Measurements from ENCODE around the gene SURF1. TPM values are rescaled to one million over a fixed set of nuclear protein-coding genes. Genes with fewer than 3 reads are reported as not detected.

The SURF1 gene
- total and polyA plus RNA-seq, 3 donors from 2014 or later = 51.4 to 71.0 (median 58.9) TPM

DNA sequence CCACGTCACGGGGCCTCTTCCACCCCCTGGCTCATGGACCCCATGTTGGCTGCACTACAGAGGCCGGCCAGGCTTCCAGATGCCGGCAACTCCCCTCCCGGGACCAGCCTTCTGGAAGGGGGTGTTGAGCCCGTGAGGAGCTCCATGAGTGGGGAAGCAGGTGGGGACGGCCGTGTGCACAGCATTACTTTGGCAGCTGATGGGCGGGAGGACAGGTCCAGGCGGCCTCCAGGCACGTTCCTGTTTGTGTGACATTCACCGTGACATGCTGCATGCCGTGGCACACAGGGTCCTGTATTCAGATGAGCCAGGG, 52.2 kb downstream of the SURF1 start:
- H3K4me1 ChIP-seq = no peaks in the 10 kb centered on the region
- intact Hi-C loops (cut with DNase I; ENCODE audit: low total_unique reads) = no loop called here
- 63 to 81% methylated on average over 9 to 13 of the region's 13 CpGs for WGBS, 2 donors
- H3K4me3 ChIP-seq = no peak overlapping the region
- TF ChIP-seq, protein P1, sequence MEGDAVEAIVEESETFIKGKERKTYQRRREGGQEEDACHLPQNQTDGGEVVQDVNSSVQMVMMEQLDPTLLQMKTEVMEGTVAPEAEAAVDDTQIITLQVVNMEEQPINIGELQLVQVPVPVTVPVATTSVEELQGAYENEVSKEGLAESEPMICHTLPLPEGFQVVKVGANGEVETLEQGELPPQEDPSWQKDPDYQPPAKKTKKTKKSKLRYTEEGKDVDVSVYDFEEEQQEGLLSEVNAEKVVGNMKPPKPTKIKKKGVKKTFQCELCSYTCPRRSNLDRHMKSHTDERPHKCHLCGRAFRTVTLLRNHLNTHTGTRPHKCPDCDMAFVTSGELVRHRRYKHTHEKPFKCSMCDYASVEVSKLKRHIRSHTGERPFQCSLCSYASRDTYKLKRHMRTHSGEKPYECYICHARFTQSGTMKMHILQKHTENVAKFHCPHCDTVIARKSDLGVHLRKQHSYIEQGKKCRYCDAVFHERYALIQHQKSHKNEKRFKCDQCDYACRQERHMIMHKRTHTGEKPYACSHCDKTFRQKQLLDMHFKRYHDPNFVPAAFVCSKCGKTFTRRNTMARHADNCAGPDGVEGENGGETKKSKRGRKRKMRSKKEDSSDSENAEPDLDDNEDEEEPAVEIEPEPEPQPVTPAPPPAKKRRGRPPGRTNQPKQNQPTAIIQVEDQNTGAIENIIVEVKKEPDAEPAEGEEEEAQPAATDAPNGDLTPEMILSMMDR (IDR thresholded peaks at IDR 0.05) = no peak
- TF ChIP-seq POLR2A (IDR thresholded peaks at IDR 0.05) = no peak
- no peaks in the 10 kb centered on the region for H3K36me3 ChIP-seq (ENCODE audit: low read depth, missing control alignments)
- no peak for DNase-seq
- H3K27ac ChIP-seq = no peak overlapping the region
- H3K27me3 ChIP-seq = no peaks in the 10 kb centered on the region
- no peaks in the 10 kb centered on the region for H3K9me3 ChIP-seq

DNA sequence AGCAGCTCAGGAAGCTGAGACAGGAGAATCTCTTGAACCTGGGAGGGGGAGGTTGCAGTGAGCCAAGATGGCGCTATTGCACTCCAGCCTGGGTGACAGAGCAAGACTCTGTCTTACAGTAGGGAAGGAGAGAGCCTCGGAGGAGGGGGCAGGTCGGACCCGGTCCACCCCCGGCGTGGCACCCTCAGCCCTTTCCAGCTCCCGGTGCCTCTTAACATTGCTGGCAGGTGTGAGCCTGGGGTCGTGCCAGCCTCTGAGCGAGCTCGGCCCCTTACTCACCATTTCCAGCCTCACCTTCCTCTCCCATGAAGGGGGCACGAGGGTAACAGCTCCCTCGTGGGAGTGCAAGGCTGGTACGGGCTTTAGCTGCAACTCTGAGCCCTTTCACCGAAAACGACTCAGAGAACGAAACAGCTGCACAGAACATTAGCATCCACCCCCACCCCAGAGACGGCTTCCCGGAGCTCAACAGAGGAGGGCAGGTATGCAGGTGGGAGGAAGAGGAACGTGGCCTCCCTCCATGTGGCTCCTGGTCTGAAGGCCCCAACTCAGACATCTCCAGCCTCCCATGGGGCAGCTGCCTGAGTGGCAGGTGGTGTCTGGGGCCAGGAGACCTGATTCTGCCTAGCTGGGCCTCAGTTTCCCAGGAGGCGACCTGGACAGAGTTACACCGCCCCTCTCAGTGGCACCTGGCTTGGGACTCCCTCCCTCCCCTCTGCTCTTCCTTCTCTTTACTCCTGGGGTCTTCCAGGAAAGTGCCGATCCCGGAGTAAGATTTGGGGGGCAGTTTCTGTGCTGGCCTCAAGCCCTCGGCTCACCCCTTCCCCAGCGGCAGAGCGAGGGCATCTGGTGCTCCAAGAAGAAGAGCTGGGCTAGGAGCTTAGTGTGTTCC, 52.8 kb downstream of the SURF1 start:
- 75 to 76% methylated on average over 19 to 26 of the region's 26 CpGs for WGBS, 2 donors
- Histone ChIP-seq H3K27me3 (no peaks in the 10 kb centered on the region), H3K9me3 (no peaks in the 10 kb centered on the region), H3K27ac (no peak overlapping the region), H3K36me3 (ENCODE audit: low read depth, missing control alignments) (no peaks in the 10 kb centered on the region), H3K4me3 (no peak overlapping the region), H3K4me1 (no peaks in the 10 kb centered on the region)
- no peak for DNase-seq
- TF ChIP-seq, protein P1 (IDR thresholded peaks at IDR 0.05) = no peak
- TF ChIP-seq POLR2A (IDR thresholded peaks at IDR 0.05) = no peak
- intact Hi-C loops (cut with DNase I; ENCODE audit: low total_unique reads) = no loop called here

Small RNA genes lying within 50 kb of the gene (small RNA-seq; reads per million reads assigned to genes)
- gene RF00019 = 0 reads per million in 2 donors
- 0 reads per million in 2 donors for gene SNORD24
- 0 reads per million in 2 donors for gene SNORD36A
- 0 reads per million in 2 donors for gene SNORD36B
- 0 reads per million in 2 donors for gene SNORD36C

Other genes starting within 250 kb of the SURF1 start
- gene RALGDS, start 235.2 kb downstream of the SURF1 start, total RNA-seq = 10 to 100 TPM; 32.5 to 42.4 TPM
- 23.0 TPM for gene RALGDS, start 235.2 kb downstream of the SURF1 start, polyA plus RNA-seq (ENCODE audit: insufficient read depth, low read depth, low replicate concordance)
- gene GBGT1, start 192.6 kb downstream of the SURF1 start, total RNA-seq = 10 to 100 TPM in 1 of 2 donors, 1 to 10 TPM in 1; 5.6 to 11.2 TPM
- gene GBGT1, start 192.6 kb downstream of the SURF1 start, polyA plus RNA-seq (ENCODE audit: insufficient read depth, low read depth, low replicate concordance) = 4.0 TPM
- gene OBP2B, start 147.2 kb downstream of the SURF1 start, total RNA-seq = 10 to 100 TPM; 34.0 to 53.0 TPM
- gene OBP2B, start 147.2 kb downstream of the SURF1 start, polyA plus RNA-seq (ENCODE audit: insufficient read depth, low read depth, low replicate concordance) = 35.1 TPM
- gene ABO, start 81.3 kb downstream of the SURF1 start, total RNA-seq = 10 to 100 TPM; 25.6 to 31.1 TPM
- gene ABO, start 81.3 kb downstream of the SURF1 start, polyA plus RNA-seq (ENCODE audit: insufficient read depth, low read depth, low replicate concordance) = 10.4 TPM
- 10 to 100 TPM; 28.5 to 36.0 TPM for gene SURF6, start 20.3 kb downstream of the SURF1 start, total RNA-seq
- gene SURF6, start 20.3 kb downstream of the SURF1 start, polyA plus RNA-seq (ENCODE audit: insufficient read depth, low read depth, low replicate concordance) = 19.8 TPM
- 10 to 100 TPM; 25.9 to 29.3 TPM for gene MED22, start 8.4 kb downstream of the SURF1 start, total RNA-seq
- 20.2 TPM for gene MED22, start 8.4 kb downstream of the SURF1 start, polyA plus RNA-seq (ENCODE audit: insufficient read depth, low read depth, low replicate concordance)
- gene RPL7A, start 8.3 kb downstream of the SURF1 start, total RNA-seq = 1,000 to 10,000 TPM in 1 of 2 donors, 100 to 1,000 TPM in 1; 856 to 1,453 TPM
- 1,924 TPM for gene RPL7A, start 8.3 kb downstream of the SURF1 start, polyA plus RNA-seq (ENCODE audit: insufficient read depth, low read depth, low replicate concordance)
- 100 to 1,000 TPM; 103 to 121 TPM for gene SURF2, start 63 bp upstream of the SURF1 start, total RNA-seq
- 160 TPM for gene SURF2, start 63 bp upstream of the SURF1 start, polyA plus RNA-seq (ENCODE audit: insufficient read depth, low read depth, low replicate concordance)
- gene SURF4, start 19.6 kb upstream of the SURF1 start, total RNA-seq = 100 to 1,000 TPM; 150 to 151 TPM
- gene SURF4, start 19.6 kb upstream of the SURF1 start, polyA plus RNA-seq (ENCODE audit: insufficient read depth, low read depth, low replicate concordance) = 163 TPM
- gene STKLD1, start 19.9 kb upstream of the SURF1 start, total RNA-seq = 10 to 100 TPM in 1 of 2 donors, 1 to 10 TPM in 1; 8.4 to 20.9 TPM
- gene STKLD1, start 19.9 kb upstream of the SURF1 start, polyA plus RNA-seq (ENCODE audit: insufficient read depth, low read depth, low replicate concordance) = 33.1 TPM
- gene REXO4, start 61.5 kb upstream of the SURF1 start, total RNA-seq = 10 to 100 TPM; 31.4 to 31.5 TPM
- 36.7 TPM for gene REXO4, start 61.5 kb upstream of the SURF1 start, polyA plus RNA-seq (ENCODE audit: insufficient read depth, low read depth, low replicate concordance)
- gene ADAMTS13, start 65.9 kb upstream of the SURF1 start, total RNA-seq = 10 to 100 TPM; 15.4 to 21.2 TPM
- 15.6 TPM for gene ADAMTS13, start 65.9 kb upstream of the SURF1 start, polyA plus RNA-seq (ENCODE audit: insufficient read depth, low read depth, low replicate concordance)
- gene CACFD1, start 103.5 kb upstream of the SURF1 start, total RNA-seq = 10 to 100 TPM; 43.3 to 47.9 TPM
- 34.7 TPM for gene CACFD1, start 103.5 kb upstream of the SURF1 start, polyA plus RNA-seq (ENCODE audit: insufficient read depth, low read depth, low replicate concordance)
- 1 to 10 TPM; 2.6 to 3.5 TPM for gene SLC2A6, start 122.6 kb upstream of the SURF1 start, total RNA-seq
- 2.9 TPM for gene SLC2A6, start 122.6 kb upstream of the SURF1 start, polyA plus RNA-seq (ENCODE audit: insufficient read depth, low read depth, low replicate concordance)
- not detected for gene MYMK, start 168.5 kb upstream of the SURF1 start, total RNA-seq
- gene MYMK, start 168.5 kb upstream of the SURF1 start, polyA plus RNA-seq (ENCODE audit: insufficient read depth, low read depth, low replicate concordance) = 0.87 TPM
- 10 to 100 TPM in 1 of 2 donors, 1 to 10 TPM in 1; 9.4 to 11.1 TPM for gene ADAMTSL2, start 178.2 kb upstream of the SURF1 start, total RNA-seq
- 3.8 TPM for gene ADAMTSL2, start 178.2 kb upstream of the SURF1 start, polyA plus RNA-seq (ENCODE audit: insufficient read depth, low read depth, low replicate concordance)